Forelimb muscle (tissue), 1 donor: ENCODE measurements around the gene ADGRG7. TPM values are rescaled to one million over a fixed set of nuclear protein-coding genes. Genes with fewer than 3 reads are reported as not detected.

ENCODE experiments used
- polyA plus RNA-seq: library from polyadenylated mRNA; unstranded; fragments of 120-200 nt; gene quantifications from one replicate; pipeline ENCODE4 v1.2.1, GENCODE V29; 2013; ENCODE audit not compliant: insufficient read length

The ADGRG7 gene
- polyA plus RNA-seq, 1 donor, result not detected

Other genes with a start within 250 kb of the ADGRG7 start
- gene TOMM70, start 208.5 kb upstream of the ADGRG7 start, polyA plus RNA-seq, result 55.9 TPM
- 6.7 TPM for gene LNP1, start 208.1 kb upstream of the ADGRG7 start, polyA plus RNA-seq
- 14.4 TPM for gene TMEM45A, start 117.0 kb upstream of the ADGRG7 start, polyA plus RNA-seq
- 83.8 TPM for gene TFG, start 99.9 kb downstream of the ADGRG7 start, polyA plus RNA-seq